ENCODE results near the gene AMZ1. TPM values are rescaled to one million over a fixed set of nuclear protein-coding genes. Genes with fewer than 3 reads are reported as not detected.

The AMZ1 gene
- total RNA-seq, 1 donor from 2014 or later = not detected

DNA sequence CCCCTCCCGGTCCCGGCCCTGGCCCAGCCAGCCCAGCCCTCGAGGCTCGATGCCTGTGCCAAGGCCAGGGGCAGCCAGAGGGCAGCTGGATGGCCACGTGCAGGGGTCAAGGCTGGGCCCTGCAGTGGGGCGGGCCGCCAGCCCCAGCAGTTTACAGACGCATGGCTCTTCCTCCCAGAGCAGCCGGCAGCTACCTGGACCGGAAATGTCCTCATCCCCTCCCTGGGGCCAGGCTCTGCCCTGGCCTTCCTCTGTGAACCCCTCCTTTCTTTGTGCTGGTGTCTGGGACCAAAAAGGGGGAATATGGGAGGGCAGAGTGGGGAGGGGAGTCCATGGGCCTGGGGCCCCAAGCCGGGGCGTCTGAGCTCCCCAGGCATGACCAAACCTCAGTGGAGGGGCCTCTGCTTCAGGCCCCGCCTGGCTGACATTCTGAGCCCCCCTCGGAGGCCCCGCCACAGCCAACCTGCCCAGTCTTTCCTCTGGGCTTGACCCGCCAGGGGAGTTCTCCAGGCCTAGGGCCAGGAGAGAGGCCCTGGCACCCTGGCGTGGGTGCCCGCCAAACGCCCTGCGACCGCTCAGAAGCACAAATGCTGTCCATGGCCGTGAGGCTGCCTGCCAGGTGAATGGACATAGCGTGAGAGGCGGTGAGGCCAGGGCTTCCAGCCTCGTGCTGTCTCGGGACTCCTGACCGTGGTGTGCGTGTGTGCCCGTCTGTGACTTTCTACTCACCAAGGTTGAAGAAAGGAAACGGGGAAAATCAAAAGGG lies 24.7 kb upstream of the AMZ1 start:
- Mint-ChIP-seq H3K27me3 (ENCODE audit: insufficient read depth, low read depth) (peaks cover 20% of the 10 kb centered on the region), H3K9me3 (no peaks in the 10 kb centered on the region), H3K36me3 (peaks cover 2% of the 10 kb centered on the region), H3K4me3 (no peak overlapping the region), H3K4me1 (no peaks in the 10 kb centered on the region), H3K27ac (no peak overlapping the region)
- H3K27me3 ChIP-seq = no peaks in the 10 kb centered on the region
- no peaks in the 10 kb centered on the region for H3F3A ChIP-seq (ENCODE audit: low read depth)
- no peak overlapping the region for H3K9ac ChIP-seq
- TF ChIP-seq, protein P1, sequence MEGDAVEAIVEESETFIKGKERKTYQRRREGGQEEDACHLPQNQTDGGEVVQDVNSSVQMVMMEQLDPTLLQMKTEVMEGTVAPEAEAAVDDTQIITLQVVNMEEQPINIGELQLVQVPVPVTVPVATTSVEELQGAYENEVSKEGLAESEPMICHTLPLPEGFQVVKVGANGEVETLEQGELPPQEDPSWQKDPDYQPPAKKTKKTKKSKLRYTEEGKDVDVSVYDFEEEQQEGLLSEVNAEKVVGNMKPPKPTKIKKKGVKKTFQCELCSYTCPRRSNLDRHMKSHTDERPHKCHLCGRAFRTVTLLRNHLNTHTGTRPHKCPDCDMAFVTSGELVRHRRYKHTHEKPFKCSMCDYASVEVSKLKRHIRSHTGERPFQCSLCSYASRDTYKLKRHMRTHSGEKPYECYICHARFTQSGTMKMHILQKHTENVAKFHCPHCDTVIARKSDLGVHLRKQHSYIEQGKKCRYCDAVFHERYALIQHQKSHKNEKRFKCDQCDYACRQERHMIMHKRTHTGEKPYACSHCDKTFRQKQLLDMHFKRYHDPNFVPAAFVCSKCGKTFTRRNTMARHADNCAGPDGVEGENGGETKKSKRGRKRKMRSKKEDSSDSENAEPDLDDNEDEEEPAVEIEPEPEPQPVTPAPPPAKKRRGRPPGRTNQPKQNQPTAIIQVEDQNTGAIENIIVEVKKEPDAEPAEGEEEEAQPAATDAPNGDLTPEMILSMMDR (IDR thresholded peaks at IDR 0.05) = no peak
- no peak for TF ChIP-seq EZH2phosphoT487 (IDR thresholded peaks at IDR 0.05)
- TF ChIP-seq EZH2 (IDR thresholded peaks at IDR 0.05) = no peak
- no peak overlapping the region for H2AFZ ChIP-seq (replicated peaks)
- no peak overlapping the region for H3K4me2 ChIP-seq
- H4K20me1 ChIP-seq (ENCODE audit: low read depth) = no peaks in the 10 kb centered on the region
- no peaks in the 10 kb centered on the region for H3K4me1 ChIP-seq
- DNase-seq (ENCODE audit: low spot score) = no peak
- no peak overlapping the region for H3K4me3 ChIP-seq
- no peaks in the 10 kb centered on the region for H3K79me2 ChIP-seq (ENCODE audit: low read depth)
- H3K27ac ChIP-seq = peak overlapping the region; percentile 29
- no peaks in the 10 kb centered on the region for H3K36me3 ChIP-seq
- no peaks in the 10 kb centered on the region for H3K9me3 ChIP-seq (ENCODE audit: low read depth)

GRCh38 chr7:2663960-2664359 lies 24.0 kb upstream of the AMZ1 start:
- Histone ChIP-seq H3K9me3 (ENCODE audit: low read depth) (no peaks in the 10 kb centered on the region), H3K4me2 (no peak overlapping the region), H3K9ac (no peak overlapping the region), H3F3A (ENCODE audit: low read depth) (no peaks in the 10 kb centered on the region), H4K20me1 (ENCODE audit: low read depth) (no peaks in the 10 kb centered on the region), H2AFZ (replicated peaks) (no peak overlapping the region), H3K4me3 (no peak overlapping the region), H3K27me3 (no peaks in the 10 kb centered on the region), H3K79me2 (ENCODE audit: low read depth) (no peaks in the 10 kb centered on the region), H3K36me3 (no peaks in the 10 kb centered on the region), H3K4me1 (no peaks in the 10 kb centered on the region), H3K27ac (no peak overlapping the region)
- Mint-ChIP-seq H3K36me3 (peaks cover 2% of the 10 kb centered on the region), H3K9me3 (no peaks in the 10 kb centered on the region), H3K4me3 (no peak overlapping the region), H3K27ac (no peak overlapping the region), H3K4me1 (no peaks in the 10 kb centered on the region), H3K27me3 (ENCODE audit: insufficient read depth, low read depth) (peaks cover 21% of the 10 kb centered on the region)
- DNase-seq (ENCODE audit: low spot score) = no peak
- TF ChIP-seq EZH2phosphoT487 (IDR thresholded peaks at IDR 0.05) = no peak
- no peak for TF ChIP-seq EZH2 (IDR thresholded peaks at IDR 0.05)
- TF ChIP-seq, protein P1 (IDR thresholded peaks at IDR 0.05) = no peak

GRCh38 chr7:2665359-2665791 lies 22.6 kb upstream of the AMZ1 start:
- TF ChIP-seq EZH2 (IDR thresholded peaks at IDR 0.05) = no peak
- TF ChIP-seq, protein P1 (IDR thresholded peaks at IDR 0.05) = no peak
- TF ChIP-seq EZH2phosphoT487 (IDR thresholded peaks at IDR 0.05) = no peak
- H3K27me3 Mint-ChIP-seq (ENCODE audit: insufficient read depth, low read depth) = peaks cover 25% of the 10 kb centered on the region
- H3K9me3 Mint-ChIP-seq = no peaks in the 10 kb centered on the region
- no peaks in the 10 kb centered on the region for H3K4me1 Mint-ChIP-seq
- H3K4me3 ChIP-seq = no peak overlapping the region
- H3K4me3 Mint-ChIP-seq = no peak overlapping the region
- no peaks in the 10 kb centered on the region for H3F3A ChIP-seq (ENCODE audit: low read depth)
- peaks cover 2% of the 10 kb centered on the region for H3K27me3 ChIP-seq
- no peak overlapping the region for H3K27ac ChIP-seq
- no peak overlapping the region for H3K4me2 ChIP-seq
- no peaks in the 10 kb centered on the region for H4K20me1 ChIP-seq (ENCODE audit: low read depth)
- H3K9ac ChIP-seq = no peak overlapping the region
- no peak for DNase-seq (ENCODE audit: low spot score)
- no peaks in the 10 kb centered on the region for H3K36me3 ChIP-seq
- no peaks in the 10 kb centered on the region for H3K9me3 ChIP-seq (ENCODE audit: low read depth)
- H2AFZ ChIP-seq (replicated peaks) = no peak overlapping the region
- peaks cover 2% of the 10 kb centered on the region for H3K36me3 Mint-ChIP-seq
- no peaks in the 10 kb centered on the region for H3K4me1 ChIP-seq
- no peaks in the 10 kb centered on the region for H3K79me2 ChIP-seq (ENCODE audit: low read depth)
- no peak overlapping the region for H3K27ac Mint-ChIP-seq

All from neural progenitor cell (in vitro differentiated cells).